B cell (primary cell): ENCODE measurements around the gene TPSB2. TPM values are rescaled to one million over a fixed set of nuclear protein-coding genes. Genes with fewer than 3 reads are reported as not detected.
"Not testable (repeated sequence)": the region's sequence is repeated elsewhere in the genome, so short reads cannot be mapped to it uniquely, and the experiment has no call there.

ENCODE experiments used
- ATAC-seq: fragments of 200-7000 bp; cut with Tn5 transposase; one replicate; pipeline ENCODE4 v1.10.0; 2021; ENCODE audit warnings: low read depth, mild to moderate bottlenecking, moderate number of reproducible peaks, moderate library complexity
- CTCF ChIA-PET: fragments of 350-600 bp; sonication (Branson Sonifier 250); formaldehyde crosslinking; loops from one replicate; lab custom pipeline; 2021; ENCODE audit warnings: antibody characterized with exemption, inconsistent platforms; lab: Charles Lee
- POLR2A ChIA-PET: fragments of 350-600 bp; sonication (Branson Sonifier 250); formaldehyde crosslinking; loops from one replicate; lab custom pipeline; 2021; ENCODE audit warnings: antibody characterized with exemption; lab: Charles Lee
- DNase-seq: peaks from one replicate; pipeline ENCODE4 v3.0.0; 2013
- H2AFZ ChIP-seq: 2 replicates; pipeline ENCODE4 v1.6.1; 2012; ENCODE audit warnings: mild to moderate bottlenecking, low read depth, low read length; ENCODE audit not compliant: insufficient read depth, poor library complexity, severe bottlenecking
- H3K27ac ChIP-seq, 2 donors: 1 replicate in 1 of 2; 2 replicates in 1 of 2; pipeline ENCODE4 v1.5.1; 2012 to 2013; ENCODE audit warnings: low read length in 2 of 2, mild to moderate bottlenecking in 2 of 2, moderate library complexity in 1 of 2
- H3K27me3 ChIP-seq, 4 experiments: fragments of 200-600 bp in 1 of 4; sonication (generic) in 1 of 4; replicated peaks in 1 of 4; 1 replicate in 2 of 4; 2 replicates in 2 of 4; pipeline versions ENCODE4 v1.6.1 to v1.7.0; 2013 to 2016; ENCODE audit warnings: low read length in 3 of 4, mild to moderate bottlenecking in 2 of 4, mixed read lengths in 1 of 4, moderate library complexity in 1 of 4; ENCODE audit not compliant: insufficient read depth in 4 of 4, control insufficient read depth in 3 of 4; ENCODE audit errors: control extremely low read depth in 1 of 4
- H3K36me3 ChIP-seq, 2 experiments: replicated peaks in 1 of 2; 1 replicate in 1 of 2; 2 replicates in 1 of 2; pipeline versions ENCODE4 v1.6.1 to v1.7.1; 2013; ENCODE audit warnings: low read length in 1 of 2; ENCODE audit not compliant: insufficient read depth in 2 of 2, control insufficient read depth in 1 of 2; ENCODE audit errors: control extremely low read depth in 1 of 2, extremely low read depth in 1 of 2
- H3K4me1 ChIP-seq, 2 donors: fragments of 200-600 bp in 1 of 2; sonication (generic) in 1 of 2; 1 replicate in 1 of 2; 2 replicates in 1 of 2; pipeline versions ENCODE4 v1.5.1 to v1.6.1; 2013 to 2017; ENCODE audit warnings: low read length in 2 of 2; ENCODE audit not compliant: control insufficient read depth in 2 of 2, insufficient read depth in 2 of 2
- H3K4me2 ChIP-seq: replicated peaks from 2 replicates; pipeline ENCODE3; 2012; ENCODE audit warnings: mild to moderate bottlenecking, low read depth, low read length; ENCODE audit not compliant: poor library complexity, severe bottlenecking
- H3K4me3 ChIP-seq, 5 experiments: fragments of 200-600 bp in 1 of 5; sonication (generic) in 1 of 5; 1 replicate in 3 of 5; 2 replicates in 2 of 5; pipeline versions ENCODE4 v1.5.1 to v1.7.0; 2011 to 2016; ENCODE audit warnings: low read length in 4 of 5, mild to moderate bottlenecking in 4 of 5, low read depth in 2 of 5, control low read depth in 1 of 5, moderate library complexity in 1 of 5; ENCODE audit not compliant: insufficient read depth in 1 of 5; ENCODE audit errors: control extremely low read depth in 1 of 5, extremely low read depth in 1 of 5
- H3K79me2 ChIP-seq: fragments of 200-600 bp; sonication (generic); one replicate; pipeline ENCODE4 v1.6.0; 2016; ENCODE audit warnings: low read length; ENCODE audit not compliant: control insufficient read depth, insufficient read depth
- H3K9ac ChIP-seq: fragments of 200-600 bp; sonication (generic); 2 replicates; pipeline ENCODE4 v1.6.1; 2017; ENCODE audit warnings: mild to moderate bottlenecking, low read length, moderate library complexity
- H3K9me3 ChIP-seq, 3 donors: one replicate each; pipeline versions ENCODE4 v1.6.1 to v1.7.1; 2013; ENCODE audit warnings: low read length in 2 of 3; ENCODE audit not compliant: control insufficient read depth in 2 of 3, insufficient read depth in 1 of 3; ENCODE audit errors: control extremely low read depth in 1 of 3
- H4K20me1 ChIP-seq: 2 replicates; pipeline ENCODE4 v1.6.0; 2012; ENCODE audit warnings: mild to moderate bottlenecking, low read length; ENCODE audit not compliant: insufficient read depth, control insufficient read depth, poor library complexity, severe bottlenecking
- H3K27ac Mint-ChIP-seq: one replicate; pipeline ENCODE4 v1.8.0; 2021; ENCODE audit warnings: mixed read lengths
- H3K27me3 Mint-ChIP-seq: one replicate; pipeline ENCODE4 v1.8.0; 2021; ENCODE audit warnings: mixed read lengths
- H3K4me1 Mint-ChIP-seq: one replicate; pipeline ENCODE4 v1.8.0; 2021; ENCODE audit warnings: mixed read lengths
- H3K4me3 Mint-ChIP-seq: one replicate; pipeline ENCODE4 v1.8.0; 2021; ENCODE audit warnings: mixed read lengths
- H3K9me3 Mint-ChIP-seq: one replicate; pipeline ENCODE4 v1.8.0; 2022; ENCODE audit warnings: mixed read lengths; ENCODE audit not compliant: insufficient read depth
- CTCF ChIP-seq: fragments of 200-600 bp; IDR thresholded peaks from one replicate; pipeline ENCODE4 v1.8.0; 2022; ENCODE audit warnings: antibody characterized with exemption, mild to moderate bottlenecking
- EZH2 ChIP-seq: IDR thresholded peaks from 2 replicates; pipeline ENCODE4 v1.6.1; 2012; ENCODE audit warnings: borderline replicate concordance, low read depth, mild to moderate bottlenecking, moderate library complexity, low read length; ENCODE audit not compliant: insufficient read depth, poor library complexity, severe bottlenecking
- WGBS: methylation state at CpG from one replicate; pipeline ENCODE4 v1.1.5; 2013; ENCODE audit warnings: missing lambda C conversion rate; ENCODE audit not compliant: insufficient coverage; 5-methylcytosine and 5-hydroxymethylcytosine counted together
- intact Hi-C: fragments of 100-400 bp; cut with micrococcal nuclease; formaldehyde crosslinking; loops from one replicate; pipeline ENCODE4 v1.10.0; 2022
- polyA plus RNA-seq: library from polyadenylated mRNA; depleted of rRNA; stranded (reverse); fragments of >200 nt; gene quantifications from 2 replicates; pipeline ENCODE4 v1.2.3, GENCODE V29; 2012
- total RNA-seq, 2 donors: library from RNA; stranded (reverse); fragments of 120-200 nt in 1 of 2; gene quantifications; 1 replicate in 1 of 2; 2 replicates in 1 of 2; pipeline versions ENCODE4 v1.2.3 to v1.2.4, GENCODE V29; 2013 to 2022

TPSB2 gene
- total and polyA plus RNA-seq, 2 donors (not counting 1 experiment from before 2014, with no cell fraction given) = not detected

- Histone ChIP-seq H3K4me1 (peaks cover 6 to 8% of the 10 kb centered on the region in 2 donors), H3K9me3 (peaks cover 0 to 7% (median 0%) of the 10 kb centered on the region in 3 donors), H3K36me3 (no peaks in the 10 kb centered on the region), H3K27me3 (peaks cover 0 to 44% (median 9%) of the 10 kb centered on the region in 4 experiments), H4K20me1 (no peaks in the 10 kb centered on the region), H3K79me2 (no peaks in the 10 kb centered on the region), H3K4me2 (no peak overlapping the region), H2AFZ (no peak overlapping the region), H3K9ac (no peak overlapping the region), H3K27ac (no peak overlapping the region), H3K4me3 (no peak overlapping the region)
- Mint-ChIP-seq H3K4me3 (no peak overlapping the region), H3K9me3 (no peaks in the 10 kb centered on the region), H3K27me3 (peaks cover 16% of the 10 kb centered on the region), H3K27ac (peak overlapping the region; percentile 29), H3K4me1 (peaks cover 4% of the 10 kb centered on the region)
- 82% methylated on average over 22 of the region's 22 CpGs for WGBS
- intact Hi-C loops = no loop called here
- ATAC-seq (no peak), DNase-seq (no peak)
- no peak for TF ChIP-seq EZH2
- TF ChIP-seq CTCF = no peak
- CTCF ChIA-PET = no interaction called here
- POLR2A ChIA-PET = no interaction called here
Observed at GRCh38 chr16:1256874-1257322, 26.9 kb upstream of the TPSB2 start.

- H3K9me3 Mint-ChIP-seq, H3K4me1 ChIP-seq, H3K79me2 ChIP-seq, H3K4me3 ChIP-seq, H3K36me3 ChIP-seq, POLR2A ChIA-PET, H3K4me3 Mint-ChIP-seq, ATAC-seq, DNase-seq, H3K9me3 ChIP-seq, H3K9ac ChIP-seq, H2AFZ ChIP-seq, H3K4me1 Mint-ChIP-seq, intact Hi-C loops, H3K27ac ChIP-seq, CTCF ChIA-PET, H3K4me2 ChIP-seq, H4K20me1 ChIP-seq, H3K27ac Mint-ChIP-seq: not testable (repeated sequence)
- WGBS = 85% methylated on average over 14 of the region's 23 CpGs
- peaks cover 0 to 40% (median 8%) of the 10 kb centered on the region in 4 experiments for H3K27me3 ChIP-seq
- H3K27me3 Mint-ChIP-seq = peaks cover 13% of the 10 kb centered on the region
Observed at GRCh38 chr16:1256296-1256873, 26.4 kb upstream of the TPSB2 start.

- H4K20me1 ChIP-seq, H3K9me3 ChIP-seq, H3K9ac ChIP-seq, H3K9me3 Mint-ChIP-seq, H3K36me3 ChIP-seq, H3K27ac ChIP-seq, H3K4me2 ChIP-seq, H3K79me2 ChIP-seq, intact Hi-C loops, H3K4me3 Mint-ChIP-seq, ATAC-seq, H3K27ac Mint-ChIP-seq, DNase-seq, CTCF ChIA-PET, H3K4me3 ChIP-seq, H3K4me1 ChIP-seq, H3K4me1 Mint-ChIP-seq, H2AFZ ChIP-seq: not testable (repeated sequence)
- 69% methylated on average over 20 of the region's 26 CpGs for WGBS
- POLR2A ChIA-PET = interaction anchor here (0.7 kb wide), 1 partner anchor 470 kb away, joined by 6 read pairs; no protein-coding TSS in a partner anchor
- H3K27me3 ChIP-seq = peaks cover 0 to 34% (median 6%) of the 10 kb centered on the region in 4 experiments
- H3K27me3 Mint-ChIP-seq = peaks cover 12% of the 10 kb centered on the region
Observed at GRCh38 chr16:1255276-1256122, 25.5 kb upstream of the TPSB2 start, which contains the start of gene TPSD1. TSS of gene TPSD1 (plus strand) at chr16:1256069. CDS start at chr16:1256281, 212 bp downstream.
